IMR-90 (cell line): Measurements from ENCODE around the gene GIT1. TPM values are rescaled to one million over a fixed set of nuclear protein-coding genes. Genes with fewer than 3 reads are reported as not detected.

Source experiments
- ATAC-seq: fragments of 200-7000 bp; cut with Tn5 transposase; 2 replicates; pipeline ENCODE4 v1.9.1; 2020; ENCODE audit warnings: low read depth, mild to moderate bottlenecking, moderate library complexity
- BruUV-seq: library from RNA; stranded (reverse); fragments of 400-500 nt; replicated peaks from 2 replicates; lab custom pipeline; 2021; lab: Mats Ljungman, UMichigan
- CTCF ChIA-PET: fragments of 300-600 bp; formaldehyde crosslinking; extraction: SDS; loops from one replicate; lab custom pipeline; 2021; ENCODE audit warnings: antibody characterized with exemption; lab: Yijun Ruan, JAX
- POLR2A ChIA-PET: fragments of 300-600 bp; sonication (Branson Sonifier 250); formaldehyde crosslinking; loops from one replicate; lab custom pipeline; 2022; ENCODE audit warnings: antibody characterized with exemption; ENCODE audit not compliant: unreplicated experiment; lab: Charles Lee
- DNase-seq: peaks from one replicate; pipeline ENCODE4 v3.0.0; 2013
- H2AFZ ChIP-seq: replicated peaks from 2 replicates; pipeline ENCODE3; 2013; ENCODE audit warnings: low read length, mild to moderate bottlenecking; ENCODE audit not compliant: poor library complexity
- H2AK5ac ChIP-seq: 2 replicates; pipeline ENCODE4 v1.6.1; 2013; ENCODE audit warnings: low read depth, low read length, inconsistent platforms
- H2AK9ac ChIP-seq: replicated peaks from 2 replicates; pipeline ENCODE3; 2013; ENCODE audit warnings: mild to moderate bottlenecking, low read depth, low read length, moderate library complexity; ENCODE audit not compliant: poor library complexity
- H2BK120ac ChIP-seq: 2 replicates; pipeline ENCODE4 v1.6.1; 2013; ENCODE audit warnings: low read depth, low read length, inconsistent platforms
- H2BK15ac ChIP-seq: 3 replicates; pipeline ENCODE4 v1.6.1; 2013; ENCODE audit warnings: low read depth, low read length, inconsistent platforms
- H2BK20ac ChIP-seq: 2 replicates; pipeline ENCODE4 v1.6.1; 2013; ENCODE audit warnings: low read depth, mild to moderate bottlenecking, inconsistent platforms, low read length, moderate library complexity
- H2BK5ac ChIP-seq: 2 replicates; pipeline ENCODE4 v1.6.1; 2013; ENCODE audit warnings: mild to moderate bottlenecking, low read depth, low read length, inconsistent platforms; ENCODE audit not compliant: poor library complexity, severe bottlenecking
- H3K14ac ChIP-seq: replicated peaks from 2 replicates; pipeline ENCODE4 v1.6.1; 2013; ENCODE audit warnings: low read depth, low read length, inconsistent platforms
- H3K18ac ChIP-seq: 2 replicates; pipeline ENCODE4 v1.6.1; 2013; ENCODE audit warnings: low read depth, low read length, control low read depth
- H3K23ac ChIP-seq: 2 replicates; pipeline ENCODE4 v1.6.1; 2013; ENCODE audit warnings: low read depth, low read length, inconsistent platforms
- H3K27ac ChIP-seq: 2 replicates; pipeline ENCODE4 v1.5.1; 2013; ENCODE audit warnings: mild to moderate bottlenecking, control low read depth, low read length; ENCODE audit not compliant: insufficient read depth
- H3K27me3 ChIP-seq: 2 replicates; pipeline ENCODE4 v1.6.1; 2013; ENCODE audit warnings: low read length; ENCODE audit not compliant: control insufficient read depth, insufficient read depth
- H3K36me3 ChIP-seq: 2 replicates; pipeline ENCODE4 v1.6.1; 2013; ENCODE audit warnings: low read length, mixed read lengths; ENCODE audit not compliant: control insufficient read depth, insufficient read depth
- H3K4ac ChIP-seq: 2 replicates; pipeline ENCODE4 v1.6.1; 2013; ENCODE audit warnings: low read depth, low read length, inconsistent platforms
- H3K4me1 ChIP-seq: 2 replicates; pipeline ENCODE4 v1.6.1; 2013; ENCODE audit warnings: low read length, mixed read lengths; ENCODE audit not compliant: control insufficient read depth, insufficient read depth
- H3K4me2 ChIP-seq: 2 replicates; pipeline ENCODE4 v1.6.1; 2013; ENCODE audit warnings: low read depth, mild to moderate bottlenecking, control low read depth, low read length, moderate library complexity
- H3K4me3 ChIP-seq: 2 replicates; pipeline ENCODE4 v1.5.1; 2013; ENCODE audit warnings: low read depth, mild to moderate bottlenecking, control low read depth, low read length, moderate library complexity; ENCODE audit not compliant: insufficient read depth
- H3K56ac ChIP-seq: 2 replicates; pipeline ENCODE4 v1.6.1; 2013; ENCODE audit warnings: low read length, inconsistent platforms; ENCODE audit not compliant: insufficient read depth; ENCODE audit errors: extremely low read depth
- H3K79me1 ChIP-seq, 2 experiments: 2 replicates each; pipeline ENCODE4 v1.6.1; 2013; ENCODE audit warnings: low read length in 2 of 2, inconsistent platforms in 1 of 2, low read depth in 1 of 2
- H3K9ac ChIP-seq: 2 replicates; pipeline ENCODE4 v1.6.1; 2013; ENCODE audit warnings: low read depth, low read length, control low read depth
- H3K9me1 ChIP-seq: 2 replicates; pipeline ENCODE4 v1.6.1; 2013; ENCODE audit warnings: low read length, inconsistent platforms; ENCODE audit not compliant: insufficient read depth
- H3K9me3 ChIP-seq: 2 replicates; pipeline ENCODE4 v1.6.1; 2013; ENCODE audit warnings: low read length; ENCODE audit not compliant: control insufficient read depth, insufficient read depth
- H4K20me1 ChIP-seq: 2 replicates; pipeline ENCODE4 v1.6.1; 2013; ENCODE audit warnings: low read length, inconsistent platforms; ENCODE audit not compliant: insufficient read depth
- H4K5ac ChIP-seq: 2 replicates; pipeline ENCODE4 v1.6.1; 2013; ENCODE audit warnings: mild to moderate bottlenecking, low read depth, low read length, control low read depth
- H4K8ac ChIP-seq, 2 experiments: 2 replicates each; pipeline ENCODE4 v1.6.1; 2013; ENCODE audit warnings: low read depth in 2 of 2, low read length in 2 of 2, control low read depth in 1 of 2, inconsistent platforms in 1 of 2
- H4K91ac ChIP-seq: 2 replicates; pipeline ENCODE4 v1.6.1; 2013; ENCODE audit warnings: low read depth, low read length, inconsistent platforms; ENCODE audit not compliant: insufficient read depth
- CHD1 ChIP-seq: IDR thresholded peaks from 2 replicates; pipeline ENCODE4 v1.6.1; 2012; ENCODE audit warnings: low read depth, low read length, improper control_type of control experiment
- FOS ChIP-seq: fragments of 150-350 bp; IDR thresholded peaks from 2 replicates; pipeline ENCODE4 v1.6.1; 2016; ENCODE audit warnings: low read depth, low read length
- MAFK ChIP-seq: IDR thresholded peaks from 2 replicates; pipeline ENCODE4 v1.6.1; 2012; ENCODE audit warnings: low read depth, low read length, improper control_type of control experiment
- MXI1 ChIP-seq: IDR thresholded peaks from 2 replicates; pipeline ENCODE4 v1.6.1; 2012; ENCODE audit warnings: low read depth, mild to moderate bottlenecking, low read length, moderate library complexity, borderline replicate concordance
- POLR2A ChIP-seq: IDR thresholded peaks from 2 replicates; pipeline ENCODE4 v1.6.1; 2012; ENCODE audit warnings: mild to moderate bottlenecking, low read depth, low read length
- RAD21 ChIP-seq: IDR thresholded peaks from 2 replicates; pipeline ENCODE4 v1.6.1; 2012; ENCODE audit warnings: low read length, improper control_type of control experiment
- SMC3 ChIP-seq: fragments of 150-350 bp; IDR thresholded peaks from 2 replicates; pipeline ENCODE4 v1.6.1; 2016; ENCODE audit warnings: low read depth, mild to moderate bottlenecking, antibody characterized with exemption, low read length, moderate library complexity
- WGBS, 2 experiments: methylation state at CpG; one replicate each; pipeline versions ENCODE4 v1.1.5 to v1.1.7; 2013; ENCODE audit warnings: missing lambda C conversion rate in 2 of 2; ENCODE audit not compliant: insufficient read length in 1 of 2; ENCODE audit errors: extremely low coverage in 2 of 2; 5-methylcytosine and 5-hydroxymethylcytosine counted together
- dilution Hi-C: fragments of 300-500 bp; cut with HindIII; formaldehyde crosslinking; loops from one replicate; pipeline ENCODE4 v1.14.3; 2018; ENCODE audit warnings: low sequenced_read_pairs; ENCODE audit not compliant: unreplicated experiment
- in situ Hi-C: fragments of 300-500 bp; cut with MboI; formaldehyde crosslinking; loops from 3 replicates; pipeline ENCODE4 v1.14.3; 2019; ENCODE audit warnings: low sequenced_read_pairs, inconsistent platforms, mixed read lengths
- intact Hi-C: fragments of 100-400 bp; cut with micrococcal nuclease; formaldehyde crosslinking; loops from 2 replicates; pipeline ENCODE4 v1.10.0; 2022
- polyA plus RNA-seq, 3 experiments: library from polyadenylated mRNA; depleted of rRNA; stranded (reverse); fragments of >200 nt; gene quantifications; 2 replicates each; pipeline ENCODE4 v1.2.3, GENCODE V29; 2012; ENCODE audit warnings: low replicate concordance in 1 of 3
- total RNA-seq: library from RNA; depleted of rRNA; stranded (reverse); fragments of >200 nt; gene quantifications from 2 replicates; pipeline ENCODE4 v1.2.3, GENCODE V29; 2012
- TF ChIP-seq, protein P1 (sequence below): fragments of 150-350 bp; IDR thresholded peaks from 2 replicates; pipeline ENCODE4 v1.6.1; 2017; ENCODE audit warnings: mild to moderate bottlenecking, antibody characterized with exemption, low read length, low read depth

GIT1 gene
- total and polyA plus RNA-seq, 2 of the 4 experiments (the other 2 are of a cell fraction) = 14.2 to 34.2 TPM

DNA sequence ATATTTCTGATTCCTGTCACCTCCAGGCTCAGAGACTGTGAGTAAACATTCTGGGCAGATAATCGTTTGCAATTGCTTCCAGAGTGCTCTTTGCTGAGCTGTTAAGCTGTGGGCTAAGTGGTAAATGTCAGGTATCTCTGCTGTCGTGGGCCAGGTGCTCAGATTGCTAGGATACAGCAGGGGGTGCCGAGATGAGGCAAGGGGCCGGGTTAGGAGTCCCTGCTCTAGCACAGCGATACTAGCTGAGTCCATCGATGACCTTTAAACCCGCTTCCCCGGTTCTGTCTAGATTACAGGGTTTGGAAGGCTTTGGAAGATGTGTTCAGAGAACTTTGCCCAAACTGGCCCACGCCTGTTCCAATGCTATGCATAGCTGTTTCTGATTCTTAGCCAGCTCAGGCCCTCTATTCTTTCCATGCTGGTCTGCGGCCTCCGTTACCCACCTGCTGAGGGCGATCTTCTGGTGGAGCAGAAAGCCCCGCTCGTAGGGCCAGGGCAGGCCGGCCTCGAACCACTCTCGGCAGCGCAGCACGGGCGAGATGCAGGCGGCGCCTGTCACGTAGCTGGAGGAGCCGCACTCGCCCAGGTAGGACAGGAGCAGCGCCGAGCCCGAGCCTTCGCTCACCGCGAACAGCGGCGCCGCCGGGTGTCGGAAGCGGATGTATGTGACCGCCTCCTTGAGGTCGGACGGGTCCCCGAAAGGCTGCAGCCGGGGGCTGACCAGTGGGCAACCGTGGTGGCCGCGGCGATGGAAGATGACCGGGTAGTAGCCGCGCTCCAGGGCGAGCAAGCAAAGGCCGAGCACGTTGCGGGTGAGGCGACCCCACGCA, 23.6 kb downstream of the GIT1 start:
- peaks cover 3% of the 10 kb centered on the region for H3K4me1 ChIP-seq
- no peak overlapping the region for H3K9ac ChIP-seq
- H3K9me1 ChIP-seq = peaks cover 2% of the 10 kb centered on the region; the same call in 1 of the 2 replicates
- TF ChIP-seq CHD1 (no peak), POLR2A (no peak), SMC3 (no peak), MXI1 (no peak), FOS (no peak), MAFK (no peak), RAD21 (no peak)
- TF ChIP-seq, protein P1, sequence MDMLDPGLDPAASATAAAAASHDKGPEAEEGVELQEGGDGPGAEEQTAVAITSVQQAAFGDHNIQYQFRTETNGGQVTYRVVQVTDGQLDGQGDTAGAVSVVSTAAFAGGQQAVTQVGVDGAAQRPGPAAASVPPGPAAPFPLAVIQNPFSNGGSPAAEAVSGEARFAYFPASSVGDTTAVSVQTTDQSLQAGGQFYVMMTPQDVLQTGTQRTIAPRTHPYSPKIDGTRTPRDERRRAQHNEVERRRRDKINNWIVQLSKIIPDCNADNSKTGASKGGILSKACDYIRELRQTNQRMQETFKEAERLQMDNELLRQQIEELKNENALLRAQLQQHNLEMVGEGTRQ = no peak
- no peak overlapping the region for H2BK120ac ChIP-seq
- no peak overlapping the region; the same call in 1 of the 2 replicates for H3K4me2 ChIP-seq
- H3K4me3 ChIP-seq = peak overlapping the region; percentile 51; the same call in 1 of the 2 replicates
- H3K56ac ChIP-seq = no peak overlapping the region
- no peak overlapping the region for H2AK5ac ChIP-seq
- H3K27me3 ChIP-seq = no peaks in the 10 kb centered on the region
- intact Hi-C loops (loop anchor here (10.0 kb wide), 1 partner anchor 421 kb away; no protein-coding TSS in a partner anchor), dilution Hi-C loops (no loop called here), in situ Hi-C loops (no loop called here)
- H3K36me3 ChIP-seq = peaks cover 10% of the 10 kb centered on the region; the same call in 1 of the 2 replicates
- H3K23ac ChIP-seq = 0 out of 2 replicates have a peak overlapping the region, but pooled peaks have one; percentile 59
- H2BK5ac ChIP-seq = no peak overlapping the region
- no peak overlapping the region for H2BK15ac ChIP-seq
- H2BK20ac ChIP-seq = no peak overlapping the region
- 24% methylated on average over 42 of the region's 55 CpGs; no CpG with 5 or more reads in 1 of the 2 experiments for WGBS, 2 experiments
- no peaks in the 10 kb centered on the region for H4K20me1 ChIP-seq
- no peaks in the 10 kb centered on the region for H3K9me3 ChIP-seq
- H4K5ac ChIP-seq = no peak overlapping the region
- H3K4ac ChIP-seq = no peak overlapping the region
- no TSS peak for BruUV-seq
- no peak overlapping the region for H3K18ac ChIP-seq
- H3K14ac ChIP-seq = no peak overlapping the region
- H2AK9ac ChIP-seq = peak overlapping the region; percentile 80
- peak overlapping the region; percentile 88 for H2AFZ ChIP-seq
- no peak overlapping the region for H4K91ac ChIP-seq
- peaks cover 5 to 29% of the 10 kb centered on the region in 2 experiments for H3K79me1 ChIP-seq
- H4K8ac ChIP-seq = peak overlapping the region in 1 of 2 experiments; percentile 50; a peak in 1 of 4 replicates
- DNase-seq (no peak), ATAC-seq (no peak)
- H3K27ac ChIP-seq = no peak overlapping the region
- ChIA-PET CTCF (no interaction called here), POLR2A (no interaction called here)
